Measurements from ENCODE around the gene CSRNP2.
"Not testable (repeated sequence)": the region's sequence is repeated elsewhere in the genome, so short reads cannot be mapped to it uniquely, and the experiment has no call there.

Gene CSRNP2

DNA sequence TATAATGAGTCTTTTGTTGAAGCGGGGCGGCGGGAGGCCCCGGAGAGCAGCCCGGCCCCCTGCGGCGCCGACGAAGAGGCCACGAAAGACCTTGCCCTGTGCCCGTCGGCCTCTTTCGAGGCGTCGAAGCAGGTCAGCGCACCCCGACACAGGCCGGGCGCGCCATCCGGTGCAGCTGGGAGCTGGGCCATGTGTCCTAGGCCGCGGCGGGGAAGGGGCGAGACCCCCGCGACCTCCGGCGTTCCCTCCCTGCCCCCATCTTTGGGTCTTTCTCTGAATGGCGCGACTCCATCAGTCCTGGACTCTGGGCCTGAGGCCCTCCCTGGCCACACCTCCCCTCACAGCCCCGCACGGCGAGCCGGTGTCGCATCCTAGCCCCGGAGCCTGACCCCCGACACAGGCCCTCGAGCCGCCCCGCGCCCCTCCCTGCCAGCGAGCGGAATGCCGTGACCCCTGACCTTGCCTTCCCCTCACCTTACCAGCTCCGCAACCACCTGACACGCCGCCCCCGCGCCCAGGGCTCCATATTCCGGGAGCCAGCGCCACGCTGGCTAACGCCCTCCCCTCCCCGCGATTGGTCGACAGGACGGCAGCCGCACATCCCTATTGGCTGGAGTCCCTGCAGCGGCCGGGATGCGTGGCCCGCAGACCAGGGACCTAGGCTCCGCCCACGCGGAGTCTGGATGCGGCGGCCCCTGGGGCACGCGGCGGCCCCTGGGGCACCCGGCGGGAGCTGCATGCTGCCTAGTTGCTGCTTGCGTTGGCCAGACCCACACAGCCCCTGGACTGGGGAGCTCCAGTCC lies 57.4 kb downstream of the CSRNP2 start, which contains the start of gene SLC11A2:
Gene SLC11A2, minus strand, starts transcription at position 549 of the 803 bp plus-strand sequence. CDS start 15,656 bp downstream, outside the sequence.
- DNase-seq: peak; percentile 98

DNA sequence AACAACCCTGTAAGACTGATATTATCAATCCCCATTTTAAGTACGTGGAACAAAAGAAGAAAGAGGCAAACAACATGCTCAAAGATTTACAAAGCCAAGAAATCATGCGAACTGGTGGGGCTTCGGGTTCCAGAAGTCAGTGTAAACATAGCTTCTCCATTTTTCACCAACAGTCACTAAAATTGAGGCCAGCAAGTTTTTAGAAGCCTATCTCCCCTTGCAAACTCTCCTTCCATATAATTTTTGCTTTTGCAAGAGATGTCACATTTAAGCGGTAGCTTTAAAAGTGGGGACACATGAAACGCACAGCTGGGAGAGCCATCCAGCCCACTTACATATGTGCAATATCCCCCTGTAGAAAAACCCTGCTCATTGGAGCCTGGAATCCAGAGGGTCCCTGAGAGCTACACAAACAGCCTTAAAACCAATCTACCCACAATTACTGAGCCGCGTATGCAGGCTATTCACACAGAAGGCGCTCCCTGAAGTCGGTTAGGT lies 58.0 kb downstream of the CSRNP2 start:
- DNase-seq: peak; percentile 89

DNA sequence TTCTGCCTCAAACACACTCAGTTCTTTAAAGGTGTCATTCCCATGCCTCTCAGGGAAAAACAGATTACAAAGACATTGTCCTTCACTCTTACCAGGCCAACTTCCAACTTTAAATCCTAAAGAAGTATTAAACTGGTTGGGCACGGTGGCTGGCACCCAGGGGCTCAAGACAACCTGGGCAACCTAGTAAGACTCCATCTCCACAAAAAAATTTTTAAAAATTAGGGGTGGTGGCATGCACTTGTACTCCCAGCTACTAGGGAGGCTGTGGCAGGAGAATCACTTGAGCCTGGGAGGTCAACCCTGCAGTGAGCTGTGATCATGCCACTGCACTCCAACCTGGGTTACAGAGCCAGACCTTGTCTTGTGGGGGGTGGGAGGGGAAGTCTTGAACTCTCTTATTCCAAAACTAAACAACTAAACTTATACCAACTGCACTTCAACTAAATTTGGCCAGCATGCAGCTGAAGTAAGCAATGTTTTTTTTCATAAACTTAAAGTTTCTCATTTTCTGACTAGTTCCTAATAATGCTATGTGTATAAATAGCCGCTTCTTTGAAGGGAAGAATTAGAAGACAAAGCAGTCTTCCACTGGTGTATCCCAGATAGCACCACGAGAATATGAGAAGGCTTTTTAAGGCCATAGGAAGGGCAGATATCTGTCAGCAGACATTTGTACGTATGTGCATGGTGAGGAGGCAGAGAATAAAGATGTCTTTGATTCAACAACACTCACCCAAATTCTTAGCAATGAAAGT lies 59.6 kb downstream of the CSRNP2 start:
- no peak for DNase-seq

DNA sequence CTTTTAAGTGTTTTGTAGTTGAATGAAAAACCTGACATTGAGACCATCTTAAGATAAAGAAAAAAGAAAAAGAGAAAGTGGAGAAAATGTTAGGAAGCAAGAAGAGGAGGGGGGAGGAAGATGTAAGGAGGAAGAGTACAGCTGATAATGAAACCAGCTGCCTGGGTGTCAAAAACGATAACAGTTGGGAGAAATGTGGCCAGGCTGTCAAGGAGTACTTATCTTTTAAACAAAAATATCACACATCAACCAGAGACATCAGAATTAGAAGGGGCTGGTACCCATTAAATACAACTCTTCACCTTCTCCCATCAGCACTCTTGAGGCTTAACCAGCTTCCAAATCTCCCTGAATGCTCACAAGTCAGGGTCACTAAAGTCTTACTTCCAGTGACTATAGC lies 61.7 kb downstream of the CSRNP2 start:
- no peak for DNase-seq

DNA sequence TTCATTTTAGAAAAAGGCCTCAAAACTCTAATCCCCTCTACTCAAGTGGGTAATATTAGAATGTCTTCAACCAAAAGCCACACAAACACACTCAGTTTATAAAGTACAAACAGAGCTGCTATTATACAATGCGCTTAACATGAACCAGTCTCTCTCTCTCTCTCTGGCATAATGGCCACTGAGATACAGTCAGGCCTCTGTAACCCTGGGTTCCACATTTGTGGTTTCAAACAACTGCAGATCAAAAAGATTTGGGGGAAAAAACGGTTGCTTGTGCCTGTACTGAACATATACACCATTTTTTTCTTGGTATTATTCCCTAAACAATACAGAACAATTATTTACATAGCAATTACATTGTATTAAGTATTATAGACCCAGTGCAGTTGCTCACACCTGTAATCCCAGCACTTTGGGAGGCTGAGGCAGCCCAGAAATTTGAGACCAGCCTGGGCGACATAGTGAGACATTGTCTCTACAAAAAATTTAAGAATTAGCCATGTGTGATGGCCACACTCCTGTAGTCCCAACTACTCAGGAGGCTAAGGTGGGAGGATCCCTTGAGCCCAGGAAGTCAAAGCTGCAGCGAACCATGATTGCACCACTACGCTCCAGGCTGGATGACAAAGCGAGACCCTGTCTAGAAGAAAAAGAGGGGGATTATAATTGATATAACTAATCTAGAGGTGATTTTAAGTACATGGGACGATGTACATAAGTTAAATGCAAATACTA lies 62.8 kb downstream of the CSRNP2 start:
- no peak for DNase-seq

DNA sequence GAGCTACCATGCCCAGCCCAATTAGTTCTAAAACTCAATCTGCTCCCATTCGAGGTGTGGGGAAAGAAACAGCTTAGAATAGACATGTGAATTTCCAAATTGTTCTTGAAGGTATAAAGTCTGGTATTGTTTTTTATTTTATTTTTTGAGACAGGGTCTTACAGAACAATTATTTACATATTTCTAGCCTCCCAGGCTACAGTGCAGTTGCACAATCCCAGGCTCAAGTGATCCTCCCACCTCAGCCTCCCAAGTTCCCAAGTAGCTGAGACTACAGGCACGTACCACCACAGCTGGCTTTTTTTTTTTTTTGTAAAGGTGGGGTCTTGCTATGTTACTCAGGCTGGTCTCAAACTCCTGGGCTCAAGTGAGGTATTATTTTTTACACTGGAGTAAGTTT lies 63.5 kb downstream of the CSRNP2 start:
- DNase-seq: no peak

DNA sequence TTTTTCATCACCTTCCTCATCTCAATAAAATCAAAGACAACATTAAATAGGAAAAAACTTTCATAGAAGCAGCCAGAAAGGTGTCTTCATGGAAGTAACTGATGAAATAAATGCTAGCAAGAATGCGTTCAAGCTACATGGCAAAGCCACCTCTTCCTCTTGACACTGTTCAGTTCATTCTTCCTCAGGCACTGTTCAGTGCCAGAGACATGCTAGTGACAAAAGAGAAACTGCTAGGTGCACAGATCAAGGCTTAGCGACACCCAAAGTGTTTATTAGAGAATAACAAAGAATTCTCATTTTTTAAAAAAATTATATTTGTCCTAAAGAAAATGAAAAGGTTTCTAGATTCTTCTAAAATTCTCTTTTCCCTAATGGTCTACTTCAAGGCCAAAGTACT lies 64.4 kb downstream of the CSRNP2 start:
- DNase-seq: no peak

DNA sequence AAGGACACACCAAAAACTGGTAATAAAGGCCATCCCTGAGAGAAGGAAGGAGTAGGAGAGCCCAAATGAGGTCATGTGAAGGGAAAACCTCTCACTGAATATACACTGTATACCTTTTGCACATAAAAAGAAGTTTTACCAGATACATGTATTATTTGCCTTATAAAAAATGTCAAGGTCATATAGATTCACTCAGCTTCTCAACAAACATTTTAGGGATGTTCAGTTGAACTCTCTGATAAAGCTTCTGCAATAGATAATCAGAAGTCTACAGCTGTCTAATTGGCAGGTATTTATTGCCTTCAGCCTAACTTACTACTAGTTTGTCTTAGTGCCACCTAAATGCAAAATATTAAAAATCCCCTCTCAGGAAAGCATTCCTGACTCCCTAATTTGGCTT lies 65.9 kb downstream of the CSRNP2 start:
- no peak for DNase-seq

DNA sequence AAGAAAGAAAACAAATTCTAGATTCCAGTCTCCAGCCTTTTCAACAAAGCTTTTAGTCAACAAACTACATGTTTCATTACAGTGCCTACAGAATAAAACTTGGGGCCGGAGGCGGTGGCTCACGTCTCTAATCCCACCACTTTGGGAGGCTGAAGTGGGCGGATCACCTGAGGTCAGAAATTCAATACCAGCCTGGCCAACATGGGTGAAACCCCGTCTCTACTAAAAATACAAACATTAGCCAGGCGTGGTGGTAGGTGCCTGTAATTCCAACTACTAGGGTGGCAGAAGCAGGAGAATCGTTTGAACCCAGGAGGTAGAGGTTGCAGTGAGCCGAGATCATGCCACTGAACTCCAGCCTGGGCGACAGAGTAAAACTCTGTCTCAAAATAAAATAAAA lies 68.9 kb downstream of the CSRNP2 start:
- not testable (repeated sequence) for DNase-seq

DNA sequence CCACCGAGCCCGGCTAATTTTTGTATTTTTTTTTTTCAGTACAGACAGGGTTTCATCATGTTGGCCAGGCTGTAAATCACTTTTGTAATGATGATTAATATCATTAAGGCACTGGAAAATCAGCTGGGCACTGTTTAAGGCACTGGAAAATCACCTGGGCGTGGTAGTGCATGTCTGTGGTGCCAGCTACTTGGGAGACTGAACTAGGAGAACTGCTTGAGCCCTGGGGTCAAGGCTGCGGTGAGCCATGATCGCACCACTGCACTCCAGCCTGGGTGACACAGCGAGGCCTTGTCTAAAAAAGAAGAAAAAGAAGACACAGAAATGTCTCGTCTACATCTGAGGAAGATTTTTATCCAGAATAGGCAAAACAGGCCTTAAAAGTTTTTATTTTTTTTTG lies 70.0 kb downstream of the CSRNP2 start:
- no peak for DNase-seq

DNA sequence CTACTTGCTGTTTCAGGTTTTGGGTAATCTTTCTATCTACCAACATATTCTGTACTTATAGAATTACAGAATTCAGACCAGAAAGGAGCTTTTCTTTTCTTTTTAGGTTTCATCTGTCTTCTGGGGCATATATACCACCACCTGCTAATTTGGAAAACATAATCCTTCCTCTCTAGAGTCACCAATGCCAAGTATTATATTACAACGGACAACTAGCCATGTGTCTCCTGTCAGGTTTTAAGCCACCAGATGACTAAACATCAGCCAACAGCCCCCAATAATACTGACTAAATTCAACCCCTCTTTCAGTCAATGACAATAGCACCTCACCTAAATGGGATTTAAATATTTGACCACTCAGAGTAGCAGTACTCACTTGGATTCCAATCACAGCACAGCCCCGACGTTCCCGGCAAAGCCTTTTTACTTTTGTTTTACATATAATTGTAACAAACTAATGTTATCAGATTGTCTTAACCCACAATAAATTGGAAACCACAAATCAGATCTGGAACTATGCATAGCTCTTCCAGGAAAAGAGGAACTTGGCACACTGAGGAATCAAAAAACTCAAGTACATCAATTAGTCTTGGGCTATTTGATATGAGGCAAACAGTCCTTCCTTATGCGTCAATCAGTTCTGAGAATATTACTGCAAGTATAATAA lies 70.7 kb downstream of the CSRNP2 start:
- no peak for DNase-seq

DNA sequence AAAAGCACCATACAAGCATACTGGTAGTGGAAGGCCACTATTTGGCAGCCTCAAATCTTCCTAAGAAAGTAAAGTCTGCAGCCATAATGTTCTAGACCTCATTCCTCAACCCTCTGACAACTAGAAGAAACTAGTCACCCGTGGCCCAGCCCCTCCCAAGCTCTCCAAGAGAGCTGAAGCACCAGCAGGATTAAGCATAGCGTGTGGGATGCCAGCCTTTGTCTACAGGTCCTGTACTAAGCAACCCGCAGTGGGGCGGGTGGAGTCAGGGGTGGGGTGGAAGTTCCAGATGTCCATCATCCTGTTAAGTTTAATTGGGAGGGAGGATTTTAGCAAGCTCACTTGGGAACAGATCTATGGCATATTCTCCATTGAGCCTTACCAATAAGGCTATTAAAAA lies 71.4 kb downstream of the CSRNP2 start:
- peak; percentile 45 for DNase-seq
